Lower lobe of right lung (tissue), 2 donors: ENCODE measurements around the gene ADARB1. TPM values are rescaled to one million over a fixed set of nuclear protein-coding genes. Genes with fewer than 3 reads are reported as not detected.

Experiments
- ATAC-seq, 2 donors: fragments of 200-7000 bp; cut with Tn5 transposase; one replicate each; pipeline ENCODE4 v1.9.1; 2020 to 2022; ENCODE audit warnings: mild to moderate bottlenecking in 2 of 2, moderate library complexity in 2 of 2
- DNase-seq: peaks from one replicate; pipeline ENCODE4 v3.0.0-alpha.2; 2020
- H3K27ac ChIP-seq: fragments of 200-600 bp; one replicate; pipeline ENCODE4 v1.8.0; 2022
- H3K27me3 ChIP-seq: fragments of 200-600 bp; one replicate; pipeline ENCODE4 v1.8.0; 2022; ENCODE audit warnings: low read depth
- H3K36me3 ChIP-seq: fragments of 200-600 bp; one replicate; pipeline ENCODE4 v1.8.0; 2022; ENCODE audit warnings: mild to moderate bottlenecking
- H3K4me1 ChIP-seq: fragments of 200-600 bp; one replicate; pipeline ENCODE4 v1.8.0; 2022
- H3K4me3 ChIP-seq: fragments of 200-600 bp; one replicate; pipeline ENCODE4 v1.8.0; 2022; ENCODE audit warnings: mild to moderate bottlenecking
- H3K9me3 ChIP-seq: fragments of 200-600 bp; one replicate; pipeline ENCODE4 v1.8.0; 2022
- intact Hi-C: fragments of 100-400 bp; cut with DNase I; formaldehyde crosslinking; loops from one replicate; pipeline ENCODE4 v1.11.0; 2022
- total RNA-seq: library from RNA; stranded (reverse); fragmentation: NEBNext Ultra II Directional; extraction: Animal tissue kit (Norgen Biotek cat#: 25700); gene quantifications from one replicate; pipeline ENCODE4 v1.2.1, GENCODE V29; 2021
- TF ChIP-seq, protein P1 (sequence below): fragments of 200-600 bp; IDR thresholded peaks from one replicate; pipeline ENCODE4 v1.8.0; 2022; ENCODE audit warnings: antibody characterized with exemption, mild to moderate bottlenecking
- donor health status: DM: no; HTN: yes; CAD: no; lungs with severe emphysema.

Gene ADARB1
- total RNA-seq, 1 donor from 2014 or later, result 48.2 TPM

DNA sequence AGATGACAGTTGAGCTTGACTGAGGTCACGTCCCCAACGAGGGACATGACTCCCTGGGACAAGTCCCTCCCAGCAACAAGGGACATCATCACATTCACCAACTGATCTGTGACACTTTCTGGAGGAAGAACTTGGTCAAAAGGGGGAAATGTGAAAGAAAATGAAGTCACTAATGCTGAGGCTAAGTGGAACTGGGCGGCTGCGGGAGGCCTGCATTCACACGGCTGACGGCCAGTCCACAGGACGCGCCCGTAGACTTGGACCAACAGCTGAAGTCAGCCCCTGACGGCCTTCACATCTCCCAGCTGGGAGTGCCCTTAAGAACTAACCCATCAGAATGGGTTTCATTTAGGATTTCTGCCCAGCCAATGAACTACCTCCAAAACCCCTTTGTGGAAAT lies 186.7 kb downstream of the ADARB1 start:
- no peak overlapping the region for H3K27ac ChIP-seq
- no peak for ATAC-seq
- H3K27me3 ChIP-seq, result peaks cover 17% of the 10 kb centered on the region
- H3K9me3 ChIP-seq, result no peaks in the 10 kb centered on the region
- peaks cover 35% of the 10 kb centered on the region for H3K36me3 ChIP-seq
- no peak overlapping the region for H3K4me3 ChIP-seq
- DNase-seq, result no peak
- TF ChIP-seq, protein P1, sequence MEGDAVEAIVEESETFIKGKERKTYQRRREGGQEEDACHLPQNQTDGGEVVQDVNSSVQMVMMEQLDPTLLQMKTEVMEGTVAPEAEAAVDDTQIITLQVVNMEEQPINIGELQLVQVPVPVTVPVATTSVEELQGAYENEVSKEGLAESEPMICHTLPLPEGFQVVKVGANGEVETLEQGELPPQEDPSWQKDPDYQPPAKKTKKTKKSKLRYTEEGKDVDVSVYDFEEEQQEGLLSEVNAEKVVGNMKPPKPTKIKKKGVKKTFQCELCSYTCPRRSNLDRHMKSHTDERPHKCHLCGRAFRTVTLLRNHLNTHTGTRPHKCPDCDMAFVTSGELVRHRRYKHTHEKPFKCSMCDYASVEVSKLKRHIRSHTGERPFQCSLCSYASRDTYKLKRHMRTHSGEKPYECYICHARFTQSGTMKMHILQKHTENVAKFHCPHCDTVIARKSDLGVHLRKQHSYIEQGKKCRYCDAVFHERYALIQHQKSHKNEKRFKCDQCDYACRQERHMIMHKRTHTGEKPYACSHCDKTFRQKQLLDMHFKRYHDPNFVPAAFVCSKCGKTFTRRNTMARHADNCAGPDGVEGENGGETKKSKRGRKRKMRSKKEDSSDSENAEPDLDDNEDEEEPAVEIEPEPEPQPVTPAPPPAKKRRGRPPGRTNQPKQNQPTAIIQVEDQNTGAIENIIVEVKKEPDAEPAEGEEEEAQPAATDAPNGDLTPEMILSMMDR, result no peak
- H3K4me1 ChIP-seq, result peaks cover 10% of the 10 kb centered on the region
- intact Hi-C loops, result no loop called here

GRCh38 chr21:45262041-45262581 lies 187.7 kb downstream of the ADARB1 start:
- TF ChIP-seq, protein P1, result no peak
- peaks cover 7% of the 10 kb centered on the region for H3K27me3 ChIP-seq
- H3K36me3 ChIP-seq, result peaks cover 45% of the 10 kb centered on the region
- no peaks in the 10 kb centered on the region for H3K9me3 ChIP-seq
- peaks cover 3% of the 10 kb centered on the region for H3K4me1 ChIP-seq
- no peak overlapping the region for H3K4me3 ChIP-seq
- no peak overlapping the region for H3K27ac ChIP-seq
- ATAC-seq (no peak), DNase-seq (no peak)
- intact Hi-C loops, result no loop called here

DNA sequence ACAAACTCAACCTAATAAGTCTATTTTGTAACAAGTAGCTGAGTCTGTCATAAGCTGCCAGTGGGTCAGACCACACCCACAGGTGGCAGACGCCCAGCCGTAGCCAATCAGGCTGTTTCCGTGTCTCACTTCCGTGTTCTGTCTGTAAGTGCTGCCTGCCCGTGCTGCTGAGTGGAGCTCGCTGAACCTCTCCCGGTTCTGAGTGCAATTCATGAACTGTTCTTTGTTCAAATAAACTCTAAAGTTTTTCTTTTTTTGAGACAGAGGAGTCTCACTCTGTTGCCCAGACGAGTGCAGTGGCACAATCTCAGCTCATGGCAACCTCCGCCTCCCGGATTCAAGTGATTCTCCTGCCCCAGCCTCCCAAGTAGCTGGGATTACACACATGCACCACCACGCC lies 188.2 kb downstream of the ADARB1 start:
- intact Hi-C loops, result no loop called here
- ATAC-seq, result peak; percentile 48 to 53

GRCh38 chr21:45263534-45263933 lies 189.2 kb downstream of the ADARB1 start:
- intact Hi-C loops, result no loop called here
- Histone ChIP-seq H3K4me3 (no peak overlapping the region), H3K27ac (no peak overlapping the region), H3K4me1 (no peaks in the 10 kb centered on the region), H3K36me3 (peaks cover 54% of the 10 kb centered on the region), H3K27me3 (no peaks in the 10 kb centered on the region), H3K9me3 (no peaks in the 10 kb centered on the region)
- DNase-seq (no peak), ATAC-seq (no peak)
- TF ChIP-seq, protein P1, result no peak

More for the DNA sequence above, 188.2 kb downstream of the ADARB1 start:
- DNase-seq, result peak; percentile 52
- no peak overlapping the region for H3K27ac ChIP-seq
- no peaks in the 10 kb centered on the region for H3K9me3 ChIP-seq
- peaks cover 50% of the 10 kb centered on the region for H3K36me3 ChIP-seq
- TF ChIP-seq, protein P1, result no peak
- H3K4me3 ChIP-seq, result no peak overlapping the region
- no peaks in the 10 kb centered on the region for H3K4me1 ChIP-seq
- peaks cover 2% of the 10 kb centered on the region for H3K27me3 ChIP-seq

- DNase-seq (no peak), ATAC-seq (no peak)
- H3K27me3 ChIP-seq, result no peaks in the 10 kb centered on the region
- no peak overlapping the region for H3K4me3 ChIP-seq
- TF ChIP-seq, protein P1, result no peak
- no peaks in the 10 kb centered on the region for H3K4me1 ChIP-seq
- H3K9me3 ChIP-seq, result no peaks in the 10 kb centered on the region
- intact Hi-C loops, result no loop called here
- H3K36me3 ChIP-seq, result peaks cover 54% of the 10 kb centered on the region
- no peak overlapping the region for H3K27ac ChIP-seq
These were observed 189.9 kb downstream of the ADARB1 start for GRCh38 chr21:45264146-45264911.
